Uterus (tissue), 2 donors: ENCODE results near the gene TSGA10.

Experiments
- POLR2A ChIP-seq, 2 donors: fragments of 450-650 bp; IDR thresholded peaks; one replicate each; pipeline ENCODE4 v1.6.1; 2016; ENCODE audit warnings: antibody characterized with exemption in 2 of 2, mild to moderate bottlenecking in 1 of 2, moderate library complexity in 1 of 2
- TF ChIP-seq, protein P1 (sequence below), 4 experiments: fragments of 200-600 bp in 2 of 4; fragments of 450-650 bp in 2 of 4; sonication (generic) in 2 of 4; IDR thresholded peaks; one replicate each; pipeline ENCODE4 v1.5.1; 2016 to 2019; ENCODE audit warnings: antibody characterized with exemption in 4 of 4, mild to moderate bottlenecking in 2 of 4, moderate library complexity in 1 of 4

DNA sequence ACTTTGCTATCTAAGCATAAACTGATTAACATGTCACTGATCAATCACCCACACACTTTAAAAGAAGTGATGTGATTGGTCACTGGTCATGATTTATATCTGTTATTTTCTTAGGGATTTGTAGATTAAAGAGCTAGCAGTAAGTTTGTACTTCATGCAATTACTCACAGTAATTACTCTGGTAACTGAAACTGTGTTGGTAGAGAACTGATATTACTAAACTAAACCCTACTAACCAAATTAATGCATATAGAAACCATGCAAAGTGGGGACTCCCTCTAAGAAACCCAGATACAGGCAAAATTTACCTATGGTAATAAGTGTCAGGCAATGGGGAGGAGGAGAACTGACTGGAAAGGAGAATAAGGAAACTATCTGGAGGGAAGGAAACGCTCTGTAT lies 58.0 kb downstream of the TSGA10 start:
- TF ChIP-seq, protein P1, sequence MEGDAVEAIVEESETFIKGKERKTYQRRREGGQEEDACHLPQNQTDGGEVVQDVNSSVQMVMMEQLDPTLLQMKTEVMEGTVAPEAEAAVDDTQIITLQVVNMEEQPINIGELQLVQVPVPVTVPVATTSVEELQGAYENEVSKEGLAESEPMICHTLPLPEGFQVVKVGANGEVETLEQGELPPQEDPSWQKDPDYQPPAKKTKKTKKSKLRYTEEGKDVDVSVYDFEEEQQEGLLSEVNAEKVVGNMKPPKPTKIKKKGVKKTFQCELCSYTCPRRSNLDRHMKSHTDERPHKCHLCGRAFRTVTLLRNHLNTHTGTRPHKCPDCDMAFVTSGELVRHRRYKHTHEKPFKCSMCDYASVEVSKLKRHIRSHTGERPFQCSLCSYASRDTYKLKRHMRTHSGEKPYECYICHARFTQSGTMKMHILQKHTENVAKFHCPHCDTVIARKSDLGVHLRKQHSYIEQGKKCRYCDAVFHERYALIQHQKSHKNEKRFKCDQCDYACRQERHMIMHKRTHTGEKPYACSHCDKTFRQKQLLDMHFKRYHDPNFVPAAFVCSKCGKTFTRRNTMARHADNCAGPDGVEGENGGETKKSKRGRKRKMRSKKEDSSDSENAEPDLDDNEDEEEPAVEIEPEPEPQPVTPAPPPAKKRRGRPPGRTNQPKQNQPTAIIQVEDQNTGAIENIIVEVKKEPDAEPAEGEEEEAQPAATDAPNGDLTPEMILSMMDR (IDR thresholded peaks at IDR 0.05), result no peak
- no peak for TF ChIP-seq POLR2A (IDR thresholded peaks at IDR 0.05)
